Smooth muscle cell (in vitro differentiated cells): ENCODE results near the gene HNF1B. TPM values are rescaled to one million over a fixed set of nuclear protein-coding genes. Genes with fewer than 3 reads are reported as not detected.

Experiments used
- DNase-seq: peaks from one replicate; lab custom pipeline; 2025; ENCODE audit not compliant: unreplicated experiment; lab: John Stamatoyannopoulos, UW
- H2AFZ ChIP-seq: fragments of 200-600 bp; sonication (generic); 2 replicates; pipeline ENCODE4 v1.6.0; 2016; ENCODE audit warnings: antibody characterized with exemption, low read depth, mild to moderate bottlenecking
- H3F3A ChIP-seq: fragments of 200-600 bp; sonication (generic); 2 replicates; pipeline ENCODE4 v1.6.0; 2017; ENCODE audit warnings: antibody characterized with exemption, low read depth
- H3K27ac ChIP-seq: fragments of 200-600 bp; sonication (generic); 2 replicates; pipeline ENCODE4 v1.5.1; 2016; ENCODE audit warnings: low read depth, mild to moderate bottlenecking
- H3K27me3 ChIP-seq: fragments of 200-600 bp; sonication (generic); 2 replicates; pipeline ENCODE4 v1.6.1; 2016; ENCODE audit warnings: low read depth, mild to moderate bottlenecking
- H3K36me3 ChIP-seq: fragments of 200-600 bp; sonication (generic); 2 replicates; pipeline ENCODE4 v1.5.1; 2016; ENCODE audit warnings: low read depth
- H3K4me1 ChIP-seq: fragments of 200-600 bp; sonication (generic); 2 replicates; pipeline ENCODE4 v1.5.1; 2016; ENCODE audit warnings: low read depth
- H3K4me2 ChIP-seq: fragments of 200-600 bp; sonication (generic); 2 replicates; pipeline ENCODE4 v1.6.0; 2016; ENCODE audit warnings: mild to moderate bottlenecking
- H3K4me3 ChIP-seq: fragments of 200-600 bp; sonication (generic); 2 replicates; pipeline ENCODE4 v1.5.1; 2016; ENCODE audit warnings: mild to moderate bottlenecking
- H3K79me2 ChIP-seq: fragments of 200-600 bp; sonication (generic); 2 replicates; pipeline ENCODE4 v1.6.0; 2016; ENCODE audit warnings: low read depth, mild to moderate bottlenecking
- H3K9ac ChIP-seq: fragments of 200-600 bp; sonication (generic); 2 replicates; pipeline ENCODE4 v1.6.0; 2016; ENCODE audit warnings: low read depth
- H3K9me3 ChIP-seq: fragments of 200-600 bp; sonication (generic); replicated peaks from 2 replicates; pipeline ENCODE4 v1.5.1; 2016; ENCODE audit warnings: low read depth
- H4K20me1 ChIP-seq: fragments of 200-600 bp; sonication (generic); 2 replicates; pipeline ENCODE4 v1.6.0; 2016; ENCODE audit warnings: low read depth
- CTCF ChIP-seq: fragments of 200-600 bp; sonication (generic); IDR thresholded peaks from 2 replicates; pipeline ENCODE4 v1.5.1; 2017; ENCODE audit warnings: borderline replicate concordance, mild to moderate bottlenecking, antibody characterized with exemption; ENCODE audit not compliant: insufficient read depth, poor library complexity, severe bottlenecking
- WGBS: methylation state at CpG from one replicate; pipeline ENCODE4 v1.1.7; 2016; ENCODE audit warnings: low lambda C conversion rate; 5-methylcytosine and 5-hydroxymethylcytosine counted together
- polyA plus RNA-seq: library from polyadenylated mRNA; unstranded; fragments of >200 nt; fragmentation: Nextera tagmentation; extraction: Ambion mirVana; gene quantifications from 2 replicates; pipeline ENCODE4 v1.2.1, GENCODE V29; 2016
- total RNA-seq: library from RNA; depleted of rRNA; stranded (reverse); fragments of >200 nt; gene quantifications from 2 replicates; pipeline ENCODE4 v1.2.3, GENCODE V29; 2014

Gene HNF1B
- total and polyA plus RNA-seq, 2 experiments from 2014 or later = not detected

GRCh38 chr17:37725601-37726146 is 19.2 kb downstream of the HNF1B start:
- Histone ChIP-seq H3K4me3 (no peak overlapping the region), H3K4me1 (peaks cover 6% of the 10 kb centered on the region), H3K27me3 (no peaks in the 10 kb centered on the region), H3K9me3 (no peaks in the 10 kb centered on the region), H3K27ac (no peak overlapping the region), H2AFZ (no peak overlapping the region), H4K20me1 (no peaks in the 10 kb centered on the region), H3K4me2 (no peak overlapping the region), H3K9ac (no peak overlapping the region), H3K79me2 (no peaks in the 10 kb centered on the region), H3F3A (no peaks in the 10 kb centered on the region), H3K36me3 (no peaks in the 10 kb centered on the region)
- 58% methylated on average over 4 of the region's 4 CpGs for WGBS
- no peak for TF ChIP-seq CTCF
- DNase-seq = no peak

GRCh38 chr17:37725021-37725595 is 19.8 kb downstream of the HNF1B start:
- 79% methylated on average over 5 of the region's 5 CpGs for WGBS

GRCh38 chr17:37720989-37721388 is 23.9 kb downstream of the HNF1B start:
- Histone ChIP-seq H3K79me2 (no peaks in the 10 kb centered on the region), H4K20me1 (no peaks in the 10 kb centered on the region), H3K4me2 (no peak overlapping the region), H3K4me1 (peaks cover 14% of the 10 kb centered on the region), H3K9ac (no peak overlapping the region), H2AFZ (no peak overlapping the region), H3K27ac (no peak overlapping the region), H3F3A (no peaks in the 10 kb centered on the region), H3K9me3 (no peaks in the 10 kb centered on the region), H3K36me3 (no peaks in the 10 kb centered on the region), H3K27me3 (no peaks in the 10 kb centered on the region), H3K4me3 (no peak overlapping the region)
- 86% methylated on average over 4 of the region's 4 CpGs for WGBS
- TF ChIP-seq CTCF = no peak
- no peak for DNase-seq

More at GRCh38 chr17:37725021-37725595, 19.8 kb downstream of the HNF1B start:
- no peak overlapping the region for H3K4me2 ChIP-seq
- H3K27me3 ChIP-seq = no peaks in the 10 kb centered on the region
- TF ChIP-seq CTCF = no peak
- H3K79me2 ChIP-seq = no peaks in the 10 kb centered on the region
- H4K20me1 ChIP-seq = no peaks in the 10 kb centered on the region
- no peaks in the 10 kb centered on the region for H3K9me3 ChIP-seq
- H3K9ac ChIP-seq = no peak overlapping the region
- H3F3A ChIP-seq = no peaks in the 10 kb centered on the region
- no peaks in the 10 kb centered on the region for H3K36me3 ChIP-seq
- no peak for DNase-seq
- peaks cover 6% of the 10 kb centered on the region for H3K4me1 ChIP-seq
- no peak overlapping the region for H3K27ac ChIP-seq
- H3K4me3 ChIP-seq = no peak overlapping the region
- no peak overlapping the region for H2AFZ ChIP-seq

- no peak for TF ChIP-seq CTCF
- 91% methylated on average over 4 of the region's 4 CpGs for WGBS
Measured at GRCh38 chr17:37719866-37720265, 25.0 kb downstream of the HNF1B start.

More at GRCh38 chr17:37719866-37720265, 25.0 kb downstream of the HNF1B start:
- H3F3A ChIP-seq = no peaks in the 10 kb centered on the region
- DNase-seq = no peak
- no peak overlapping the region for H3K27ac ChIP-seq
- no peaks in the 10 kb centered on the region for H3K79me2 ChIP-seq
- no peaks in the 10 kb centered on the region for H3K36me3 ChIP-seq
- H3K4me2 ChIP-seq = no peak overlapping the region
- H3K9ac ChIP-seq = no peak overlapping the region
- no peak overlapping the region for H2AFZ ChIP-seq
- peaks cover 8% of the 10 kb centered on the region for H3K4me1 ChIP-seq
- H3K9me3 ChIP-seq = no peaks in the 10 kb centered on the region
- H4K20me1 ChIP-seq = no peaks in the 10 kb centered on the region
- H3K27me3 ChIP-seq = no peaks in the 10 kb centered on the region
- H3K4me3 ChIP-seq = no peak overlapping the region
